H9 (cell line): ENCODE data around the gene CDH4. TPM values are rescaled to one million over a fixed set of nuclear protein-coding genes. Genes with fewer than 3 reads are reported as not detected.

Experiments
- DNase-seq: peaks from one replicate; pipeline ENCODE4 v3.0.0-alpha.2; 2017
- H2AFZ ChIP-seq: one replicate; pipeline ENCODE4 v1.6.1; 2013; ENCODE audit warnings: mild to moderate bottlenecking, low read length, control low read depth, moderate library complexity
- H2AK5ac ChIP-seq: 2 replicates; pipeline ENCODE4 v1.6.1; 2013; ENCODE audit warnings: low read length, control low read depth, mixed read lengths; ENCODE audit not compliant: insufficient read length
- H2BK120ac ChIP-seq: one replicate; pipeline ENCODE4 v1.6.1; 2013; ENCODE audit warnings: low read depth, mild to moderate bottlenecking, low read length, control low read depth, inconsistent platforms; ENCODE audit not compliant: poor library complexity, severe bottlenecking
- H2BK12ac ChIP-seq: 2 replicates; pipeline ENCODE4 v1.6.1; 2013; ENCODE audit warnings: low read length, control low read depth, mixed read lengths, low read depth; ENCODE audit not compliant: insufficient read length
- H2BK15ac ChIP-seq: 2 replicates; pipeline ENCODE4 v1.6.1; 2013; ENCODE audit warnings: low read depth, low read length, control low read depth
- H2BK20ac ChIP-seq: one replicate; pipeline ENCODE4 v1.6.1; 2013; ENCODE audit warnings: low read depth, mild to moderate bottlenecking, low read length, control low read depth, inconsistent platforms; ENCODE audit not compliant: poor library complexity, severe bottlenecking
- H2BK5ac ChIP-seq: 2 replicates; pipeline ENCODE4 v1.6.1; 2013; ENCODE audit warnings: low read length, control low read depth, mixed read lengths; ENCODE audit not compliant: insufficient read length
- H3K14ac ChIP-seq: 2 replicates; pipeline ENCODE4 v1.6.1; 2013; ENCODE audit warnings: low read length, control low read depth; ENCODE audit not compliant: insufficient read depth
- H3K18ac ChIP-seq: 2 replicates; pipeline ENCODE4 v1.6.1; 2013; ENCODE audit warnings: low read depth, mild to moderate bottlenecking, mixed read lengths, low read length, control low read depth; ENCODE audit not compliant: insufficient read length
- H3K23ac ChIP-seq: 2 replicates; pipeline ENCODE4 v1.6.1; 2013; ENCODE audit warnings: low read length, control low read depth, mixed read lengths, low read depth; ENCODE audit not compliant: insufficient read length
- H3K23me2 ChIP-seq: 2 replicates; pipeline ENCODE4 v1.6.1; 2013; ENCODE audit warnings: low read depth, mild to moderate bottlenecking, mixed read lengths, low read length, control low read depth; ENCODE audit not compliant: insufficient read length, poor library complexity, severe bottlenecking
- H3K27ac ChIP-seq: 2 replicates; pipeline ENCODE4 v1.5.1; 2013; ENCODE audit warnings: low read length, control low read depth, mixed read lengths, low read depth; ENCODE audit not compliant: insufficient read length
- H3K27me3 ChIP-seq: 2 replicates; pipeline ENCODE4 v1.6.1; 2013; ENCODE audit warnings: low read length, control low read depth, inconsistent platforms; ENCODE audit not compliant: insufficient read depth
- H3K4ac ChIP-seq: 2 replicates; pipeline ENCODE4 v1.6.1; 2013; ENCODE audit warnings: low read depth, mild to moderate bottlenecking, control low read depth, inconsistent platforms, low read length, moderate library complexity
- H3K4me1 ChIP-seq: 2 replicates; pipeline ENCODE4 v1.6.1; 2013; ENCODE audit warnings: low read length, control low read depth, inconsistent platforms; ENCODE audit not compliant: insufficient read depth
- H3K4me2 ChIP-seq: 2 replicates; pipeline ENCODE4 v1.6.1; 2013; ENCODE audit warnings: low read length, control low read depth, mixed read lengths; ENCODE audit not compliant: insufficient read length, insufficient read depth
- H3K56ac ChIP-seq: 2 replicates; pipeline ENCODE4 v1.6.1; 2013; ENCODE audit warnings: low read depth, mild to moderate bottlenecking, mixed read lengths, low read length, control low read depth; ENCODE audit not compliant: insufficient read length
- H3K79me1 ChIP-seq: 2 replicates; pipeline ENCODE4 v1.6.1; 2013; ENCODE audit warnings: low read depth, mild to moderate bottlenecking, moderate library complexity, low read length, control low read depth, inconsistent platforms; ENCODE audit not compliant: insufficient read depth, poor library complexity, severe bottlenecking
- H3K79me2 ChIP-seq: 2 replicates; pipeline ENCODE4 v1.6.1; 2013; ENCODE audit warnings: low read length, control low read depth, inconsistent platforms; ENCODE audit not compliant: insufficient read depth
- H3K9ac ChIP-seq: 2 replicates; pipeline ENCODE4 v1.6.1; 2013; ENCODE audit warnings: low read length, control low read depth, mixed read lengths; ENCODE audit not compliant: insufficient read length; ENCODE audit errors: extremely low read depth
- H3K9me3 ChIP-seq: one replicate; pipeline ENCODE4 v1.6.1; 2013; ENCODE audit warnings: low read depth, low read length, inconsistent platforms; ENCODE audit not compliant: control insufficient read depth
- H3T11ph ChIP-seq: one replicate; pipeline ENCODE4 v1.6.1; 2013; ENCODE audit warnings: mild to moderate bottlenecking, low read length, control low read depth, inconsistent platforms
- H4K20me1 ChIP-seq: one replicate; pipeline ENCODE4 v1.6.1; 2013; ENCODE audit not compliant: control insufficient read depth, insufficient read length, insufficient read depth
- H4K5ac ChIP-seq: 2 replicates; pipeline ENCODE4 v1.6.1; 2013; ENCODE audit warnings: low read depth, mild to moderate bottlenecking, mixed read lengths, low read length, control low read depth; ENCODE audit not compliant: insufficient read length
- H4K8ac ChIP-seq: replicated peaks from 2 replicates; pipeline ENCODE4 v1.6.1; 2013; ENCODE audit warnings: low read length, control low read depth, mixed read lengths, low read depth; ENCODE audit not compliant: insufficient read length
- H4K91ac ChIP-seq: 2 replicates; pipeline ENCODE4 v1.6.1; 2013; ENCODE audit warnings: low read depth, mild to moderate bottlenecking, moderate library complexity, mixed read lengths, low read length, control low read depth; ENCODE audit not compliant: insufficient read length
- H3K27ac Mint-ChIP-seq, 3 experiments: 2 replicates in 2 of 3; 3 replicates in 1 of 3; pipeline ENCODE4 v1.8.0; 2020 to 2021; ENCODE audit warnings: mixed read lengths in 3 of 3, mild to moderate bottlenecking in 1 of 3, moderate library complexity in 1 of 3
- H3K27me3 Mint-ChIP-seq: 2 replicates; pipeline ENCODE4 v1.8.0; 2021; ENCODE audit warnings: low read depth, mild to moderate bottlenecking, moderate library complexity, mixed read lengths
- H3K36me3 Mint-ChIP-seq, 3 experiments: 2 replicates in 2 of 3; 3 replicates in 1 of 3; pipeline ENCODE4 v1.8.0; 2020 to 2021; ENCODE audit warnings: low read depth in 3 of 3, mixed read lengths in 3 of 3; ENCODE audit not compliant: insufficient read depth in 1 of 3
- H3K4me1 Mint-ChIP-seq, 2 experiments: 2 replicates each; pipeline ENCODE4 v1.8.0; 2020; ENCODE audit warnings: mixed read lengths in 2 of 2
- H3K4me3 Mint-ChIP-seq, 2 experiments: 2 replicates in 1 of 2; 3 replicates in 1 of 2; pipeline ENCODE4 v1.8.0; 2020 to 2021; ENCODE audit warnings: mild to moderate bottlenecking in 2 of 2, mixed read lengths in 2 of 2, moderate library complexity in 1 of 2
- H3K9me3 Mint-ChIP-seq, 2 experiments: 2 replicates in 1 of 2; 3 replicates in 1 of 2; pipeline ENCODE4 v1.8.0; 2020; ENCODE audit warnings: mild to moderate bottlenecking in 2 of 2, mixed read lengths in 2 of 2, moderate library complexity in 1 of 2
- CTCF ChIP-seq: fragments of 200-600 bp; sonication (generic); conservative IDR thresholded peaks from 3 replicates; pipeline ENCODE4 v1.8.0; 2021; ENCODE audit warnings: antibody characterized with exemption, mild to moderate bottlenecking
- WGBS: extraction: QIAGEN DNeasy Blood & Tissue Kit; methylation state at CpG from one replicate; pipeline ENCODE4 v1.1.7; 2013; ENCODE audit warnings: missing lambda C conversion rate, low lambda C conversion rate, mixed read lengths; ENCODE audit not compliant: insufficient read length; ENCODE audit errors: extremely low coverage; 5-methylcytosine and 5-hydroxymethylcytosine counted together
- total RNA-seq: library from RNA; stranded (reverse); gene quantifications from 2 replicates; pipeline ENCODE4 v1.2.1, GENCODE V29; 2021

CDH4 gene
- total RNA-seq, 1 experiment from 2014 or later, result 3.0 TPM

GRCh38 chr20:61722146-61722678 is 470.2 kb downstream of the CDH4 start:
- no CpG with 5 or more reads among the region's 8 CpGs for WGBS
- H3K27ac ChIP-seq, result no peak overlapping the region
- H2BK120ac ChIP-seq, result no peak overlapping the region
- H4K5ac ChIP-seq, result no peak overlapping the region
- H3K4me1 ChIP-seq, result no peaks in the 10 kb centered on the region; the same call in 1 of the 2 replicates
- no peak overlapping the region for H3K56ac ChIP-seq
- no peak overlapping the region for H3K27ac Mint-ChIP-seq
- peaks cover 22 to 34% of the 10 kb centered on the region in 2 experiments for H3K4me1 Mint-ChIP-seq
- no peak overlapping the region for H3T11ph ChIP-seq
- no peak overlapping the region for H3K14ac ChIP-seq
- H3K4me3 Mint-ChIP-seq, result no peak overlapping the region
- no peak overlapping the region for H3K4ac ChIP-seq
- H2BK5ac ChIP-seq, result no peak overlapping the region
- TF ChIP-seq CTCF, result no peak
- H3K9me3 ChIP-seq, result no peaks in the 10 kb centered on the region
- no peaks in the 10 kb centered on the region for H3K36me3 Mint-ChIP-seq
- no peak for DNase-seq
- H2BK15ac ChIP-seq, result no peak overlapping the region
- H4K91ac ChIP-seq, result no peak overlapping the region
- H3K27me3 ChIP-seq, result no peaks in the 10 kb centered on the region; the same call in 1 of the 2 replicates
- no peak overlapping the region for H2AK5ac ChIP-seq
- H4K8ac ChIP-seq, result no peak overlapping the region
- H3K27me3 Mint-ChIP-seq, result peaks cover 37% of the 10 kb centered on the region
- H3K23ac ChIP-seq, result no peak overlapping the region
- H2BK20ac ChIP-seq, result no peak overlapping the region
- no peak overlapping the region for H2AFZ ChIP-seq
- H2BK12ac ChIP-seq, result no peak overlapping the region
- H3K4me2 ChIP-seq, result no peak overlapping the region
- H3K9ac ChIP-seq, result no peak overlapping the region
- H3K9me3 Mint-ChIP-seq, result no peaks in the 10 kb centered on the region
- no peaks in the 10 kb centered on the region for H3K79me2 ChIP-seq
- H4K20me1 ChIP-seq, result no peaks in the 10 kb centered on the region
- no peak overlapping the region for H3K18ac ChIP-seq
- no peaks in the 10 kb centered on the region for H3K79me1 ChIP-seq
- no peaks in the 10 kb centered on the region for H3K23me2 ChIP-seq
